RWPE2 (cell line): ENCODE measurements around the gene IGFBP5.

Source experiments
- ATAC-seq: fragments of 200-7000 bp; cut with Tn5 transposase; 3 replicates; pipeline ENCODE4 v1.9.1; 2021; ENCODE audit warnings: low read depth
- DNase-seq: peaks from one replicate; pipeline ENCODE4 v3.0.0-alpha.2; 2020; ENCODE audit warnings: low spot score
- H3K27ac ChIP-seq: fragments of 450-650 bp; 2 replicates; pipeline ENCODE4 v1.5.1; 2017; ENCODE audit warnings: mild to moderate bottlenecking; ENCODE audit not compliant: poor library complexity, severe bottlenecking
- H3K27me3 ChIP-seq: fragments of 250-450 bp; sonication (Bioruptor Pico); 2 replicates; pipeline ENCODE4 v1.5.1; 2021; ENCODE audit warnings: mild to moderate bottlenecking, moderate library complexity; ENCODE audit not compliant: insufficient read depth, poor library complexity, severe bottlenecking
- H3K36me3 ChIP-seq: fragments of 250-450 bp; sonication (Bioruptor Pico); 2 replicates; pipeline ENCODE4 v1.5.1; 2020; ENCODE audit warnings: low read depth, mild to moderate bottlenecking, moderate library complexity
- H3K4me1 ChIP-seq: fragments of 250-450 bp; sonication (Bioruptor Pico); 2 replicates; pipeline ENCODE4 v1.5.1; 2021; ENCODE audit warnings: mild to moderate bottlenecking, moderate library complexity; ENCODE audit not compliant: insufficient read depth, poor library complexity, severe bottlenecking
- H3K4me3 ChIP-seq: fragments of 250-450 bp; sonication (Bioruptor Pico); 2 replicates; pipeline ENCODE4 v1.5.1; 2021; ENCODE audit warnings: mild to moderate bottlenecking, moderate library complexity; ENCODE audit not compliant: severe bottlenecking
- H3K9me3 ChIP-seq: fragments of 250-450 bp; sonication (Bioruptor Pico); 2 replicates; pipeline ENCODE4 v1.5.1; 2021; ENCODE audit warnings: mild to moderate bottlenecking, moderate library complexity; ENCODE audit not compliant: severe bottlenecking
- CTCF ChIP-seq: fragments of 450-650 bp; IDR thresholded peaks from one replicate; pipeline ENCODE4 v1.5.1; 2017; ENCODE audit warnings: mild to moderate bottlenecking, moderate library complexity; ENCODE audit not compliant: poor library complexity, severe bottlenecking

The IGFBP5 gene

DNA sequence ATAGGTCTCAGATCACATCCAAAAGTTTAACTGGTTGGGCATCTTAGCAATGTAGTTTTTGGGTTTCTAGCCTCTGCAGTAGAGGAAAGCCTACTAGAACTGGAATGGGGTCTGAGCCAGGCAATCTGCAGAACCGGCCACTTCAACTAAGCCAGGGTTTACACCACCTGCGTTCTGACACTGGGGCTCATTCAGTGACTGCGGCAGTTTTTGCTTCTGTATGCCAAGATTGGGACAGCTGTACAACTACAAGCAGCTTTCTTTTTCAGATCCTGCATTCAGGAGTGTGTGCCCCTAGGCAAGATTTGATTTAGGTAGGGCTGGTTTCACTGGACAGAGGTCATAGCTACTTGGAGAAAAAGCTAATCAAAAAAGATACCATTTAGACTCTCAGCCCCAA lies 43.7 kb upstream of the IGFBP5 start:
- no peak for ATAC-seq
- Histone ChIP-seq H3K4me3 (no peak overlapping the region), H3K36me3 (no peaks in the 10 kb centered on the region), H3K4me1 (no peaks in the 10 kb centered on the region), H3K27me3 (no peaks in the 10 kb centered on the region), H3K27ac (no peak overlapping the region), H3K9me3 (no peaks in the 10 kb centered on the region)
- TF ChIP-seq CTCF: no peak
- DNase-seq: no peak

- Histone ChIP-seq H3K9me3 (no peaks in the 10 kb centered on the region), H3K4me3 (no peak overlapping the region), H3K4me1 (no peaks in the 10 kb centered on the region), H3K27me3 (no peaks in the 10 kb centered on the region), H3K36me3 (no peaks in the 10 kb centered on the region), H3K27ac (no peak overlapping the region)
- no peak for TF ChIP-seq CTCF
- ATAC-seq: no peak
- no peak for DNase-seq
Observed at GRCh38 chr2:216737676-216738075, 42.3 kb upstream of the IGFBP5 start.

DNA sequence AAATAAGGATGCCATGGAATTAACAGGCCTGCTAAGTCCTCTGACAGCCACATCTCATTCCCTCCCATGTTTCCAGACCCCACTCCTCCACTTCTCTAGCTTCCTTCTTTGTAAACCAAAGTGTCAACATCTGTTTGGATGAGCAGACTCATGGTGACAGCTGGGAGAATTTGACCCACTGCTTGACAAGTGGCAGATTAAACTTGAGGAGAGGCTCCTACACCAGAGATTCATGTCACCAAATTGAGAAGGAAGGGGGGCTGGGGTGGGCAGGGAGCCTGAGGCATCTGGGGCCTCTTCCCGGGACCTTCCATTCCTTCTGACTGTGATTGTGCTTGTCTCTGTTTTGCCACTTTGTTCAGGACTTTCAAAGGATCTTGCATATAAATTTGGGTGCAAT lies 41.0 kb upstream of the IGFBP5 start:
- ATAC-seq (no peak), DNase-seq (no peak)
- no peaks in the 10 kb centered on the region for H3K9me3 ChIP-seq
- no peak overlapping the region for H3K27ac ChIP-seq
- H3K4me3 ChIP-seq: no peak overlapping the region
- no peaks in the 10 kb centered on the region for H3K4me1 ChIP-seq
- H3K27me3 ChIP-seq: no peaks in the 10 kb centered on the region
- no peaks in the 10 kb centered on the region for H3K36me3 ChIP-seq
- TF ChIP-seq CTCF: no peak

DNA sequence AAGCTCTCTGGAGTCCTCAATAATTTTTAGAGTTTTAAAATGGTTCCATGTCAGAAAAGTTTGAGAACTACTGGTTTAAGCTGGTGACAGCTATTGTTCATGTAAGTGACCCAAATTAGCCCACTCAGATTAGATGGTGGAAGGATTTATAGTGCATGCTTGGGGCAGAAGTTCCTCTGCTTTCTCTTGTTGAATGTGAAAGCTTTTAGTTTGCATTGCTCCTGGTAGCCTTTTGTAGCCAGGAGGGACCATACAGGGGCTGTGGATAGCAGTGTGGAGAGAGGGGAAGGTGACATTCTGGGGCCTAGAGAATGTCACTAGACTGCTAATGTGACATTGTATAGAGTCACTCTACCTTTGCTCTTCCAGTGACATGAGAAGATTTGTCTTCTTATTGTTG lies 40.3 kb upstream of the IGFBP5 start:
- ATAC-seq: no peak
- Histone ChIP-seq H3K4me3 (no peak overlapping the region), H3K9me3 (no peaks in the 10 kb centered on the region), H3K27ac (no peak overlapping the region), H3K4me1 (no peaks in the 10 kb centered on the region), H3K36me3 (no peaks in the 10 kb centered on the region), H3K27me3 (no peaks in the 10 kb centered on the region)
- no peak for DNase-seq
- TF ChIP-seq CTCF: no peak

- Histone ChIP-seq H3K9me3 (no peaks in the 10 kb centered on the region), H3K4me1 (no peaks in the 10 kb centered on the region), H3K27ac (no peak overlapping the region), H3K4me3 (no peak overlapping the region), H3K36me3 (no peaks in the 10 kb centered on the region), H3K27me3 (no peaks in the 10 kb centered on the region)
- no peak for DNase-seq
- no peak for TF ChIP-seq CTCF
- no peak for ATAC-seq
Observed at GRCh38 chr2:216735086-216735485, 39.7 kb upstream of the IGFBP5 start.
